Measurements from ENCODE around the gene MDM2.
"Not testable (repeated sequence)": the region's sequence is repeated elsewhere in the genome, so short reads cannot be mapped to it uniquely, and the experiment has no call there.

MDM2 gene

DNA sequence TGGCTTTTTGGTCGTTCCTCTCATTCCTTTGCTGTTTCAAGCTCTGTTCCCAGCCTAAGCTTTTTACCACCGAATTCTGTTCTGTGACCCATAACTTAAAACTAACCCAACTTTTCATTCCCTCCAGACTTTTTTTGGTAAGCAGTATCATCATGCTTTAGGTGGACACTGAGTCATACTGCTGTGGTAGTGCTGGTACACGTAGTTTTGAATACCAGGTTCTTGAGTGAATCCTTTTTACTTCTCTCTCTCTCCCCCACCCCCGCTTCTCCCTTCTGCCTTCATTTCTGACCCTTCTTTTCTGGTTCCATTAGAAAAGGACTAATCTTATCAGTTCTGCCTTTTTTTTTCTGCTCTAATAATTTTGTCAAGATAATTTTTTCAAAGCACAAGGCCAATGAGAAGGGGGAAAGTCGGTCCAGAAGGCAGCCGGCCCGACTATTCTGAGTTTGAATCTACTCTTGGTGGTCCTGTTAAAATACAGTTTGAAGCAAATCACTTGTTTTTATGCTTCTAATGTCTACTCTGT lies 2.3 kb upstream of the MDM2 start:
- no peak for DNase-seq (ENCODE audit: low read depth, low spot score)

DNA sequence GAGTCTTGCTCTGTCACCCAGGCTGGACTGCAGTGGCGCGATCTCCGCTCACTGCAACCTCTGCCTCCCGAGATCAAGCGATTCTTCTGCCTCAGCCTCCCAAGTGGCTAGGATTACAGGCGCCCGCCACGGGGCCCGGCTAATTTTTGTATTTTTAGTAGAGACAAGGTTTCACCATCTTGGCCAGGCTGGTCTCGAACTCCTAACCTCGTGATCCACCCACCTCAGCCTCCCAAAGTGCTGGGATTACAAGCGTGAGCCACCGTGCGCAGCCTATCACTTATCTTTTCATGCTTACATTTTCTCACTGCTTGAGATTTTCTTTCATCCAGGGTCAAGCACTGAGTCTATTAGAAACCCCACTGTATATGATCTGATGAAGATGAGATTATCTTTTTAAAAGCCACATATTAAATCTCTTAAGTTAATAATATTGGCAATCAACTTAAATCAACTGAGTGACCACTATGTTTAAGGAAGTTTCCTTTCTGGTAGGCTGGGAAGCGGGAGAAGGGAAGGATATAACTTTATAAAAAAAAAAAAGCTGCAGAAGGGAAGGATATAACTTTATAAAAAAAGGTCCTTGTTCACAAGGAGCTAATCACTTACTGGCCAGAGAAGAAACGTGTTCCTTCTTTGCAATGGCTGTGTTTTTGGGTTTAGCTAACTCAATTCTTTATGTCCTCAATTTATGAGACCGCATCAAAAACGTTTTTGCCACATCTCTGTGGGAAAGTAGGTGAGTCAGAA lies 1.3 kb upstream of the MDM2 start:
- DNase-seq (ENCODE audit: low read depth, low spot score): no peak

DNA sequence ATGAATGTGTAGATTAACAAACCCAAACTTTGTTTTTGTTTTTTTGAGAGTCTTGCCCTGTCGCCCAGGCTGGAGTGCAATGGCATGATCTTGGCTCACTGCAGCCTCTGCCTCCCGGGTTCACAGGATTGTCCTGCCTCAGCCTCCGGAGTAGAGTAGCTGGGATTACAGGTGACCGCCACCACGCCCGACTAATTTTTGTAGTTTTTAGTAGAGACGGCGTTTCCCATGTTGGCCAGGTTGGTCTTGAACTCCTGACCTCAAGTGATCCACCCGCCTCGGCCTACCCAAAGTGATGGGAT lies 752 bp upstream of the MDM2 start:
- not testable (repeated sequence) for DNase-seq (ENCODE audit: low read depth, low spot score)

DNA sequence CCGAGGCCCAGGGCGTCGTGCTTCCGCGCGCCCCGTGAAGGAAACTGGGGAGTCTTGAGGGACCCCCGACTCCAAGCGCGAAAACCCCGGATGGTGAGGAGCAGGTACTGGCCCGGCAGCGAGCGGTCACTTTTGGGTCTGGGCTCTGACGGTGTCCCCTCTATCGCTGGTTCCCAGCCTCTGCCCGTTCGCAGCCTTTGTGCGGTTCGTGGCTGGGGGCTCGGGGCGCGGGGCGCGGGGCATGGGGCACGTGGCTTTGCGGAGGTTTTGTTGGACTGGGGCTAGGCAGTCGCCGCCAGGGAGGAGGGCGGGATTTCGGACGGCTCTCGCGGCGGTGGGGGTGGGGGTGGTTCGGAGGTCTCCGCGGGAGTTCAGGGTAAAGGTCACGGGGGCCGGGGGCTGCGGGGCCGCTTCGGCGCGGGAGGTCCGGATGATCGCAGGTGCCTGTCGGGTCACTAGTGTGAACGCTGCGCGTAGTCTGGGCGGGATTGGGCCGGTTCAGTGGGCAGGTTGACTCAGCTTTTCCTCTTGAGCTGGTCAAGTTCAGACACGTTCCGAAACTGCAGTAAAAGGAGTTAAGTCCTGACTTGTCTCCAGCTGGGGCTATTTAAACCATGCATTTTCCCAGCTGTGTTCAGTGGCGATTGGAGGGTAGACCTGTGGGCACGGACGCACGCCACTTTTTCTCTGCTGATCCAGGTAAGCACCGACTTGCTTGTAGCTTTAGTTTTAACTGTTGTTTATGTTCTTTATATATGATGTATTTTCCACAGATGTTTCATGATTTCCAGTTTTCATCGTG lies 612 bp downstream of the MDM2 start:
- peak; percentile 92 for DNase-seq (ENCODE audit: low read depth, low spot score)

DNA sequence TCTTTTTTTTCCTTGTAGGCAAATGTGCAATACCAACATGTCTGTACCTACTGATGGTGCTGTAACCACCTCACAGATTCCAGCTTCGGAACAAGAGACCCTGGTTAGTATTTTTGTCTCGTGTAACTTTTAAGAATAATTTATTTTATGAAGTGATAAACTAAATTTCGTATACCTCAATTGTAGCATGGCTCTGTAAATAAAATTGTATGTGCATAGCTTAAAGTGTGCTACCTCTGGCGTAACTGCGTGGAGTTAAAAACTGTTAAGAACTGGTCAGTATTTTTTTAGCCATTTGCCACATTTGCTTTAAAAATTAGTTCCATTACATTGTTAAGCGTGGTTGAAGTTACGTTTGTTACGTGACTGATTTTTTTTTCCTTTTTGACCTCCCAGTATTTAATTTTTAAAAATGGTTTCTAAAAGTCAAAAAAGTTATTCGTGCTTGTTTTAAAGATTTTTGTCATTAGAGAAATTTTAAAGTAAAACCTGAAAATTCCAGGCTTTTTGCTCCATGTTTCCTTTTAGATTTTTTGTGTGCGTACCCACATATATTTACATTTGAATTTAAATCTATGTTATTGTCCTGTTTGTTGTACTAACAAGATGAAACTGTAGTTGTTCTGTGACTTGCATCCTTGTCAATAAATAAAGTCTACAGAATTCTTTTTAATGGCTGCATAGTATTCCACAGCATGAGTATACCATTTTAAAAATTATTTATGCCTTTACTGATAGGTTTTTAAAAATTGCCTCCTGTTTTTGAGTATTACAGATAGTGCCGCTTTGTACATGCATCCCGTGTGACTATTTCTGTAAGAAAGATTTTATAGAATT lies 1.4 kb downstream of the MDM2 start:
- DNase-seq (ENCODE audit: low read depth, low spot score): no peak

DNA sequence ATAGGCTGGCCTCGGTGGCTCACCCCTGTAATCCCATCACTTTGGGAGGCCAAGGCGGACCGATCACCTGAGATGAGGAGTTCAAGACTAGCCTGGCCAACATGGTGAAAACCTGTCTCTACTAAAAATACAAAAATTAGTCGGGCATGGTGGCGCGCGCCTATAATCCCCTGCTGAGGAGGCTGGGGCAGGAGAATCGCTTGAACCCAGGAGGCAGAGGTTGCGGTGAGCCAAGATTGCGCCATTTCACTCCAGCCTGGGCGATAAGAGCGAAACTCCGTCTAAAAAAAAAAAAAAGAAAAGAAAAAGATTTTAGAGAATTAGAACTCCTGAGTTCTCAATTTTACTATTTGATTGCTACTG lies 2.0 kb downstream of the MDM2 start:
- not testable (repeated sequence) for DNase-seq (ENCODE audit: low read depth, low spot score)

DNA sequence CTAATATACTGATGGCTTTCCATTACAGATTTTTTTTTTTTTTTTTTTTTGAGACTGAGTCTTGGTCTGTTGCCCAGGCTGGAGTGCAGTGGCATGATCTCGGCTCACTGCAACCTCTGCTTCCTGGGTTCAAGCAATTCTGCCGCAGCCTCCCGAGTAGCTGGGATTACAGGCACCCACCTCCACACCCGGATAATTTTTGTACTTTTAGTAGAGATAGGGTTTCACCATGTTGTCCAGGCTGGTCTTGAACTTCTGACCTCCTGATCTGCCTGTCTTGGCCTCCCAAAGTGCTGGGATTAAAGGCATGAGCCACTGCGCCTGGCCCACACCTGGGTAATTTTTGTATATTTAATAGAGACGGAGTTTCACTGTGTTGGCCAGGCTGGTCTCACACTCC lies 3.6 kb downstream of the MDM2 start:
- DNase-seq (ENCODE audit: low read depth, low spot score): not testable (repeated sequence)

DNA sequence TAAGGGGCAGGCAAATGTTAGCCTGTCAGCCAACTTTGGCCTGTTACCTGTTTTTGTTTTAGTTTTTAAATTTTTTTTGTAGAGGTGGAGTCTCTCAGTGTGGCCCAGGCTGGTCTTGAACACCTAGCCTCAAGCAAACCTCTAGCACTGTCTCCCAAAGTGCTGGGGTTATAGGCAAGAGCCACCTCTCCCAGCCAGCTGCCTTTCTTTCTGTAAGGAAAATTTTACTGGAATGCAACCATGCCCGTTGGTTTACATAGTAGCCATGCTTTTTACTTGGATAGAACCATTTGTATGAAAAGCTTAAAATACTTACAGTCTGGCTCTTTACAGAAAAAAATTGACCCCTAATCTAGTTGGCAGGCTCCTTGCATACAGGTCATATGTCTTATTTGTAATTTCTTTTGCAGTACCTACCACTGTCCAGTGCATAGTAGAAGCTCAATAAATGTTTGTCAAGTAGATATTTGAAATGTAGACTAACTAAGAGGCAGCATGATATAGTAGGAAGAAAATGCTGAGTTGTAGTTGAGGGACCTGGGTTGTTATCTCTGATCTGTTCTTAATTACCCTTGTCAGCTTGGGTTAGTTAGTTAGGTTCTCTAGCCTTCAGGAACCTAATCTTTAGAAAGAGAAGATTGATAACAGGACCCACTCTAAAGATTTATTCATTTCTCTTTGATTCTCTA lies 4.7 kb downstream of the MDM2 start:
- DNase-seq (ENCODE audit: low read depth, low spot score): no peak

DNA sequence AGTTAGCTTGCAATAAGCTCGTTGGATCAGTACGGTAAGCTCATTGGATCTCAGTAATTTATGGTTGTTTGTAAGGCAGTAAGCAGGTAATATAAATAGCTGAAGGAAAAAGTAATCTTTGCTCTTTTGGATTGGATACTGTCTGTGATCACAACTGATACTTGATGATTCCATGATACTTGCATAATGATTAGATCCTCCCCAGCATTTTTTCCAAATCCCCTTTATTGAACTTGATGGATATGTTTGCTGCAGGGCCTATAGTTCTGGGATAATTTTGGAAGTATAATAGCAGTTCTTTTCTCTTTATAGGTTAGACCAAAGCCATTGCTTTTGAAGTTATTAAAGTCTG lies 5.2 kb downstream of the MDM2 start:
- DNase-seq (ENCODE audit: low read depth, low spot score): no peak

DNA sequence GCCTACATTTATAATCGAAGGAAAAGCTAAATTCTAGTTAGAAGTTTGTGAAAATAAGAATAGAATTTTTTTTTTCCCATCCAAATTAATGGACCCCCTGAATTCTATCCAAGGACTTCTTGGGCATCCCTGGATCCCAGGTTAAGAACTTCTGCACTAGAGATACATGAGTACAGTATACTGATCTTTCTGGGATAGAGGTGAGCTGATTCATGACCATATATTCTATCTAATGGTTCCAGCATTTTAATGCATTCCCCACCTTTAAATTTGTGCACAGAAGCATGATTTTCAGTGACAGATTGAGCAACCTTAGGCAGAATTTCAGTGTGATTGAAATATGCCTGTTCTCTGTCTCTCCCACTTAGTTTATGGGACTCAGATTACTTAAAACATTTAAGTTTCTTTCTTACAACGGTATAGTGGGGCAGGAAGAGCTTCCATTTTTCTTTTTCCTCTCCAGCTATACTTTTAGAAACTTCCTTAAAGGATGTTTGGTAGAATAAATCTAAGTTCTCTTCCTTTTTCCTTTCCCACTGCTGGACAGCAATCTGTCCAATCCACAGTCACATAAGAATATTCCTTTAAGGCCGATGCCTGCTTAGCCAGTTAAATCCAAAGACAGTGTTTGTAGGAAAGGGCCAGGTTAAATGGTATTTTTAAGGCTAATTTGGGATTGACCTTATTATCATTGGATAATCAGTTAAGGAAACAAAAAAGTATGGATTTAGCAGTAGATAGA lies 6.7 kb downstream of the MDM2 start:
- DNase-seq (ENCODE audit: low read depth, low spot score): no peak

DNA sequence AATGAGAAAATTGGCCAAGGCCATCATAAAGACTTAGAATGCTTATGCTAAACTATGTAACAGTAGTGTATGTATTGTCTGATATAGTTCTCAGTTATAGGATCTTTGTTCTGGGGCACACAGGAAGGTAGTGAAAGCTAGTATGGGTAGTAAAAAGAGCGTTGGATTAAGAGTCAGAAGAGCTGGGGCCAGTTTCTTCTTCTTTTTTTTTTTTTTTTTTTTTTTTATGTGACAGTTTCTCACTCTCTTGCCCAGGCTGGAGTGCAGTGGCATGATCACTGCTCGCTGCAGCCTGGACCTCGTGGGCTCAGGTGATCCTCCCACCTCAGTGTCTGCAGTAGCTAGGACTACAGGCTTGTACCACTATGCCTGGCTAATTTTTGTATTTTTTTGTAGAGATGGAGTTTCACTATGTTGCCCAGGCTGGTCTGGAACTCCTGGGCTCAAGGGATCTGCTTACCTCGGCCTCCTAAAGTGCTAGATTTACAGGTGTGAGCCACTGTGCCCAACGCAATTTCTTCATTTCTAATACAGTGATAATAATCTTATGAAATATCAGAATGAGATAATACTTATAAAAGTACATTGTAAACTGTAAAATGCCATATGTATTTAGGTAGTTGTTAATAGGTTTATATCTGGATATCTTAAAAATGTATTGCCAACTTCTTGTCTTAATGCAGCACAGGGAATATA lies 7.4 kb downstream of the MDM2 start:
- no peak for DNase-seq (ENCODE audit: low read depth, low spot score)

DNA sequence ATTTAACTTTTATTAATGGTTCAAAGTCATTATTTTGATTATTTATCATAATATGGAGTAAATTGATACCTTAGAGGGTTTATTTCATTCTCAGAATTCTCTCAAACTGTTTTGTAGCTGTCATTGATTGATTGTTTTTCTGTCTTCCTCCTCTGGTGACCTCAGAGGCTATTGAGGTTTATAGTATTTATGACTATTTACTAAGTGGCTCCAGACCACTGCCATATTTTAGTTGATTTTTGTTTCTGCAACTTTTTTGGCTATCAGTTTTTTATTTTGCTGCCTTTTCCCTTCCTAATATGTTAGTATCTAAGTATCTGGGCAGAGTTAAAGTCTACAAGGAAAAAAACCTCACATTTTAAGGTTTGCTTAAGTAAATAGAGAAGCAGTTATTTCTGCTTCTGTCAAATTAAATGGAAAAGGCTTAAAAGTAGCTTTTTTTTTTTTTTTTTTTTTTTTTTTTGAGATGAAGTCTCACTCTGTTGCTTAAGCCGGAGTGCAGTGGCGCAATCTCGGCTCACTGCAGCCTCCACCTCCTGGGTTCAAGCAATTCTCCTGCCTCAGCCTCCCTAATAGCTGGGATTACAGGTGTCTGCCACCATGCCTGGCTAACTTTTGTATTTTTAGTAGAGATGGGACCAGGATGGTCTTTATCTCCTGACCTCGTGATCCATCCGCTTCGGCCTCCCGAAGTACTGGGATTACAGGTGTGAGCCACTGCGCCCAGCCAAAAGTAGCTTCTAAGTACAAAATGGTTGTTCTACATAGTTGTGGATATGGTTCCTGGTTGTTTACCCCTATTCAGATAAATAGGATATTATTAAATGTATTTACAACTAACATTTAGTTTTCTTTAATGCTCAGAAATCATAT lies 8.2 kb downstream of the MDM2 start:
- no peak for DNase-seq (ENCODE audit: low read depth, low spot score)

DNA sequence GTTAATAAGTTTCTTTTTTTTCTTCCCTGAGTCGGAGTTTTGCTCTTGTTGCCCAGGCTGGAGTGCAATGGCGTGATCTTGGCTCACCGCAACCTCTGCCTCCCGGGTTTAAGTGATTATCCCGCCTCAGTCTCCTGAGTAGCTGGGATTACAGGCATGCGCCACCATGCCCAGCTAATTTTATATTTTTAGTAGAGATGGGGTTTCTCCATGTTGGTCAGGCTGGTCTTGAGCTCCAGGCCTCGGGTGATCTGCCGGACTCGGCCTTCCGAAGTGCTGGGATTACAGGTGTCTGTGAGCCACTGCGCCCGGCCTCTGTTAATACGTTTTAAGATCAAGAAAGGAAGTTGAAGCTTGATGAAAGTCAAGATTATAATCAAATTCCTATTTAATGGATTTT lies 11.5 kb downstream of the MDM2 start:
- DNase-seq (ENCODE audit: low read depth, low spot score): not testable (repeated sequence)

DNA sequence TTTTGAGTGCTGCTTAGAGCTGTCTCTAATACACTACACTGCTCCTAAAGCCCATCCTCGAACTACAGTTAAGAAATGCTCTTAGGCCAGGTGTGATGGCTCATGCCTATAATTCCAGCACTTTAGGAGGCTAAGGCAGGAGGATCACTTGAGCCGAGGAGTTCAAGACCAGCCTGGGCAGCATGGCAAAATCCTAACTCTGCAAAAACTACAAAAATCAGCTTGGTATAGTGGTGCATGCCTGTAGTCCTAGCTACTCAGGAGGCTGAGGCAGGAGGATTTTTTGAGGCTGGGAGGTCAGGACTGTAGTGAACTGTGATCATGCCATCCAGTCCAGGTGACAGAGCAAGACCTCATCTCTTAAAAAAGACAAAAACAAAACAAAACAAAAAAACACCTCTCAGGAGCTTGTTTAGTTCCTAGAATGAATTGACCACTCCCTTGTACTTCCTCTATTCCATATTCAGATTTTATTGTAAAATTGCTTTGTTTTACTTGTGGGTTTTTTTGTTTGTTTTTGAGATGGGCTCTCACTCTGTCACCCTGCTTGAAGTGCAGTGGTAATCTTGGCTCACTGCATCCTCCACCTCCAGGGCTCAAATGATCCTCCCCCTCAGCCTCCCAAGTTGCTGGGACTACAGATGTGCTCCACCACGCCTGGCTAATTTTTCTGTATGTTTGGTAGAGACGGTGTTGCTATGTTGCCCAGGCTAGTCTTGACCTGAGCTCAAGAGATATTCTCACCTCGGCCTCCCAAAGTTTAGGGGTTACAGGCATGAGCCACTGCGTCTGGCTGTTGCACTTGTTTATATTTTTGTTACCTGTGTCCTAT lies 13.6 kb downstream of the MDM2 start:
- DNase-seq (ENCODE audit: low read depth, low spot score): no peak

DNA sequence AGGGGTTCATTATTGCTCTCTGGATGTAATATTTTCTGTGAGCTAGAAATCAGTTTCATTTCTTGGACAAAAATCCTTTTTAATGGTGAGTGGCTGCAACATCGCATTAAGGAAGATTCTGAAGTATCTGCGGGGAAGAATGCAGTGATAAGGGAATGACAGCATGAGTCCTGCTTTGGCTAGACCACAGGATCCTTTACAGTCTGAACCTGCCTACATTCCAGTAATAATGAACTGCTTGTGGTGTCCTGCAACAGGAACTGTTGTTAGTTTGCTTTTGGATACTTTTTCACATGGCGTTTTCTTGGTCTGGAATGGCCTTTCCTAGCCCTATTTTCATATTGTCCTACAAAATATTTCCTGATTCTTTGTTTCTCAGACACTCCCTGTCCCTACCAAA lies 15.7 kb downstream of the MDM2 start:
- peak; percentile 65 for DNase-seq (ENCODE audit: low read depth, low spot score)

DNA sequence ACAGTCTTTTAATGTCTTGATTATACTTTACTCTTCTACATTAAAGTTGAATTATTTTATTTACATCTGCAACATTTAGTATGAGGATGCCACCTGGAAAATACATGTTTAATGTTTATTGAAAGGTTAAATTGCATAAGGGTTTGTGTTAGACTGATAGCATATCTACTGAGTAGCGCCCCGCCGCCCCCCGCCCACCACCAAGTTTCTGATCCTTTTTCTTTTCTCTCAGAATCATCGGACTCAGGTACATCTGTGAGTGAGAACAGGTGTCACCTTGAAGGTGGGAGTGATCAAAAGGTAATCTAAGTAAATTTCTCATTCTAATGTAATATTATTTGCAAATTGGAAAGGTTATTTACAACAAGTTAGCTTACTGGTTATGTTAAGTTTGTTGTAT lies 16.2 kb downstream of the MDM2 start:
- no peak for DNase-seq (ENCODE audit: low read depth, low spot score)

DNA sequence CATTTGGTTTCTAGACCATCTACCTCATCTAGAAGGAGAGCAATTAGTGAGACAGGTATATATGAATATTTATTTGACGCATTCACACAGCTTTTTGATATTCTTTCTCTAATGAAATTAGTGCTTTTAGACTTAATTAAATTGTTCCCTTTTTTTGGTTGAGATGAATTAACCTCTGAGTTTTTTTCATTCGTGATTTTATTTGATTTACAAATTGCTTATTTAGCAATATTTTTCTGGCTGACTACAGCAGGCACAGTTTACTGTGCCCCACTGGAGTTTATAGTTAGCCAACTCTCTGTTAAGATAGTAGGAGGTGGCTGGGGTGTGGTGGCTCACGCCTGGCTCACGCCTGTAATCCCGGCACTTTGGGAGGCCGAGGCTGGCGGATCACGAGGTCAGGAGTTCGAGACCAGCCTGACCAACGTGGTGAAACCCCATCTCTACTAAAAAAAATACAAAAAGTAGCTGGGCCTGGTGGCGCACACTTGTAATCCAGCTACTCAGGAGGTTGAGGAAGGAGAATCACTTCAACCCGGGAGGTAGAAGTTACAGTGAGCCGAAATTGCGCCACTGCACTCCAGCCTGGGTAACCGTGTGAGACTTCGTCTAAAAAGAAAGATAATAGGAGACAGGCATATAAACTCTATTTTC lies 16.7 kb downstream of the MDM2 start:
- no peak for DNase-seq (ENCODE audit: low read depth, low spot score)

DNA sequence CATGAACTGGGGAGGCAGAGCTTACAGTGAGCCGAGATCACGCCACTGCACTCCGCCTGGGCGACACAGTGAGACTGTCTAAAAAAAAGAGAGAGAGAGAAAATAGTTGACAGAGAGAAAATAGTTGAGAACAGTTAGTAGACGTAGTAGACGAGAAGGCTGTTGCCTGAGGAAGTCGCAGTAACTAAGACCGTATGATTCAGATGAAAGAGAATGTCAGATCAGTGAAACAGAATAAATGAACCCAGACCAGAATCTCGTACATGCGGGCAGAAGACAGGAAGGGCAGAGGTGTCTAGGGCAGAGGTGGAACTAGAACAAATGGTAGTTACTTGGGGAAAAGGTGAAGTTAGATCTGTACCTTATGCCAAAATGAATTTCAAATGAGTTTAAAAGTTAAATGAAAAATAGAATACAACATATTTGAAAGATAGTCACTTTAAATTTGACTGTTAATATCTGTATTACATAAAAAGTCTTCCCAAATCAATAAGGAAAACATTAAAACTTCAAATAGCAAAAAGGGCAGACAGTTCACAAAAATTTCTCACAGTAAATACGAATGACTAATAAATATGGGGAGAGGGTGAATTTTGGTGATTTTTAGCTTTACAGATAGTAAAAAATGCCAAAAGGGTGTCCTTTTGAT lies 17.7 kb downstream of the MDM2 start:
- no peak for DNase-seq (ENCODE audit: low read depth, low spot score)
